HG03565 (cell line): ENCODE measurements around the gene COG7.

Source experiments
- ATAC-seq: cut with Tn5 transposase; IDR thresholded peaks from one replicate; pipeline ENCODE4 v1.9.1; 2021; ENCODE audit warnings: mild to moderate bottlenecking, moderate library complexity; ENCODE audit not compliant: unreplicated experiment

COG7 gene

GRCh38 chr16:23365602-23366240, 87.3 kb downstream of the COG7 start:
- ATAC-seq = no peak

GRCh38 chr16:23362460-23363317, 90.3 kb downstream of the COG7 start:
- no peak for ATAC-seq

GRCh38 chr16:23359092-23359760, 93.8 kb downstream of the COG7 start:
- no peak for ATAC-seq

GRCh38 chr16:23357761-23358290, 95.2 kb downstream of the COG7 start:
- no peak for ATAC-seq

- ATAC-seq = no peak
Observed at GRCh38 chr16:23356941-23357340, 96.0 kb downstream of the COG7 start.

- no peak for ATAC-seq
Observed at GRCh38 chr16:23355106-23355670, 97.8 kb downstream of the COG7 start.

- no peak for ATAC-seq
Observed at GRCh38 chr16:23354246-23354645, 98.7 kb downstream of the COG7 start.

- no peak for ATAC-seq
Observed at GRCh38 chr16:23353440-23353839, 99.5 kb downstream of the COG7 start.

GRCh38 chr16:23351360-23351759, 101.6 kb downstream of the COG7 start:
- ATAC-seq = no peak

- no peak for ATAC-seq
Observed at GRCh38 chr16:23348579-23349469, 104.2 kb downstream of the COG7 start.

- ATAC-seq = no peak
Observed at GRCh38 chr16:23345237-23345636, 107.8 kb downstream of the COG7 start.

- ATAC-seq = no peak
Observed at GRCh38 chr16:23343643-23344612, 109.1 kb downstream of the COG7 start.

- ATAC-seq = no peak
Observed at GRCh38 chr16:23342083-23342640, 110.8 kb downstream of the COG7 start.

GRCh38 chr16:23339787-23340186, 113.2 kb downstream of the COG7 start:
- ATAC-seq = no peak
